Ascending aorta (tissue), 2 donors: Measurements from ENCODE around the gene CFAP92. TPM values are rescaled to one million over a fixed set of nuclear protein-coding genes. Genes with fewer than 3 reads are reported as not detected.

Source experiments
- DNase-seq, 2 donors: peaks; one replicate each; pipeline ENCODE4 v3.0.0-alpha.2; 2019; ENCODE audit warnings: low spot score in 2 of 2
- H3K27ac ChIP-seq, 2 donors: fragments of 200-600 bp; sonication (generic); one replicate each; pipeline ENCODE4 v1.5.1; 2016 to 2017; ENCODE audit warnings: mild to moderate bottlenecking in 1 of 2
- H3K27me3 ChIP-seq: fragments of 200-600 bp; sonication (generic); one replicate; pipeline ENCODE4 v1.5.1; 2017
- H3K36me3 ChIP-seq, 2 donors: fragments of 200-600 bp; sonication (generic); one replicate each; pipeline ENCODE4 v1.5.1; 2016
- H3K4me1 ChIP-seq, 2 donors: fragments of 200-600 bp; sonication (generic); one replicate each; pipeline ENCODE4 v1.5.1; 2016 to 2017; ENCODE audit warnings: mild to moderate bottlenecking in 1 of 2
- H3K4me3 ChIP-seq, 2 donors: fragments of 200-600 bp; sonication (generic); one replicate each; pipeline ENCODE4 v1.5.1; 2016 to 2017; ENCODE audit warnings: mild to moderate bottlenecking in 1 of 2
- H3K9me3 ChIP-seq, 2 donors: fragments of 200-600 bp; sonication (generic); one replicate each; pipeline ENCODE4 v1.5.1; 2016
- CTCF ChIP-seq, 3 experiments: fragments of 200-600 bp in 2 of 3; fragments of 450-650 bp in 1 of 3; sonication (generic) in 2 of 3; IDR thresholded peaks; one replicate each; pipeline ENCODE4 v1.5.1; 2016 to 2019; ENCODE audit warnings: antibody characterized with exemption in 3 of 3, mild to moderate bottlenecking in 1 of 3, moderate library complexity in 1 of 3
- intact Hi-C: fragments of 100-400 bp; cut with DNase I; formaldehyde crosslinking; loops from one replicate; pipeline ENCODE4 v1.15.1; 2023
- total RNA-seq: library from RNA; depleted of rRNA; stranded (reverse); fragments of >200 nt; gene quantifications from one replicate; pipeline ENCODE4 v1.1.0, GENCODE V29; 2016

CFAP92 gene
- total RNA-seq, 1 donor from 2014 or later, result not detected

GRCh38 chr3:128864351-128864811 is 129.5 kb downstream of the CFAP92 start:
- Histone ChIP-seq H3K4me3 (no peak overlapping the region), H3K27ac (no peak overlapping the region), H3K36me3 (no peaks in the 10 kb centered on the region), H3K27me3 (no peaks in the 10 kb centered on the region), H3K9me3 (peaks cover 13 to 16% of the 10 kb centered on the region in 2 donors), H3K4me1 (no peaks in the 10 kb centered on the region)
- intact Hi-C loops, result no loop called here
- no peak for DNase-seq
- TF ChIP-seq CTCF (IDR thresholded peaks at IDR 0.05), result no peak

GRCh38 chr3:128863560-128863959 is 130.3 kb downstream of the CFAP92 start:
- no peak overlapping the region for H3K4me3 ChIP-seq
- H3K27me3 ChIP-seq, result no peaks in the 10 kb centered on the region
- H3K36me3 ChIP-seq, result no peaks in the 10 kb centered on the region
- peaks cover 21 to 24% of the 10 kb centered on the region in 2 donors for H3K9me3 ChIP-seq
- H3K27ac ChIP-seq, result no peak overlapping the region
- H3K4me1 ChIP-seq, result no peaks in the 10 kb centered on the region
- intact Hi-C loops, result no loop called here
- no peak for DNase-seq
- TF ChIP-seq CTCF (IDR thresholded peaks at IDR 0.05), result no peak

- no peak for TF ChIP-seq CTCF (IDR thresholded peaks at IDR 0.05)
Observed at GRCh38 chr3:128861491-128861890, 132.4 kb downstream of the CFAP92 start.

More at GRCh38 chr3:128861491-128861890, 132.4 kb downstream of the CFAP92 start:
- Histone ChIP-seq H3K27me3 (no peaks in the 10 kb centered on the region), H3K27ac (no peak overlapping the region), H3K4me3 (no peak overlapping the region), H3K4me1 (no peaks in the 10 kb centered on the region), H3K9me3 (peaks cover 25 to 28% of the 10 kb centered on the region in 2 donors), H3K36me3 (no peaks in the 10 kb centered on the region)
- intact Hi-C loops, result no loop called here
- no peak for DNase-seq

Other genes starting within 250 kb of the CFAP92 start
- 23.4 TPM for gene ACAD9, start 114.5 kb downstream of the CFAP92 start, total RNA-seq
- gene EFCC1, start 7.2 kb upstream of the CFAP92 start, total RNA-seq, result 3.6 TPM
- not detected for gene GP9, start 66.7 kb upstream of the CFAP92 start, total RNA-seq
- gene RAB43, start 127.7 kb upstream of the CFAP92 start, total RNA-seq, result 72.9 TPM
- gene ISY1, start 167.0 kb upstream of the CFAP92 start, total RNA-seq, result 22.5 TPM
- 166 TPM for gene CNBP, start 189.8 kb upstream of the CFAP92 start, total RNA-seq